ENCODE results near the gene UBE3D.

GRCh38 chr6:83097675-83098074, 32.0 kb upstream of the UBE3D start:
- TF ChIP-seq CTCF (IDR thresholded peaks at IDR 0.05; ENCODE audit: insufficient read depth, low read length, poor library complexity, severe bottlenecking) (no peak), EZH2phosphoT487 (conservative IDR thresholded peaks at IDR 0.05; ENCODE audit: low read length) (no peak)
